GM12873 (cell line): ENCODE measurements around the gene GANC.

Source experiments
- TF ChIP-seq, protein P1 (sequence below): IDR thresholded peaks from 2 replicates; pipeline ENCODE4 v1.5.1; 2012; ENCODE audit warnings: low read depth, mild to moderate bottlenecking, moderate library complexity, low read length, control low read depth; ENCODE audit not compliant: insufficient read depth; ENCODE audit errors: missing control alignments

GANC gene

DNA sequence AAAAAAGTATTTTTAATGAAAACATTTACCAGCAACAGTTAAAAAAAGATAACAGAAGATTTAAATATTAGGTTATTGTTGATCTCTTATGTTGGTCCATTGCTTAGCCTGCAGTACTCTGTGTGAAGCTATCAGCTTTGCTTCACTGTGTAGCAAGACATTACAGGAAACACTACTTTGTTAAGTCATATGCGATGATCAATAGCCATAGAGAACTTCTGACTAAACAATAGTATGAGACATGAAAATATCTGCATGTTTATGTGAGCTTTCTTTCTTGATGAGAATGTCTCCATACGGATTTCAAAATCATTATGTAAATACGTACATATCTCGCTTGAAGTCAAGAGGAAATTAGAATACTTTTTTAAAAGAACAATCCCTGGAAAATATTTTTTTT lies 59.3 kb downstream of the GANC start:
- TF ChIP-seq, protein P1, sequence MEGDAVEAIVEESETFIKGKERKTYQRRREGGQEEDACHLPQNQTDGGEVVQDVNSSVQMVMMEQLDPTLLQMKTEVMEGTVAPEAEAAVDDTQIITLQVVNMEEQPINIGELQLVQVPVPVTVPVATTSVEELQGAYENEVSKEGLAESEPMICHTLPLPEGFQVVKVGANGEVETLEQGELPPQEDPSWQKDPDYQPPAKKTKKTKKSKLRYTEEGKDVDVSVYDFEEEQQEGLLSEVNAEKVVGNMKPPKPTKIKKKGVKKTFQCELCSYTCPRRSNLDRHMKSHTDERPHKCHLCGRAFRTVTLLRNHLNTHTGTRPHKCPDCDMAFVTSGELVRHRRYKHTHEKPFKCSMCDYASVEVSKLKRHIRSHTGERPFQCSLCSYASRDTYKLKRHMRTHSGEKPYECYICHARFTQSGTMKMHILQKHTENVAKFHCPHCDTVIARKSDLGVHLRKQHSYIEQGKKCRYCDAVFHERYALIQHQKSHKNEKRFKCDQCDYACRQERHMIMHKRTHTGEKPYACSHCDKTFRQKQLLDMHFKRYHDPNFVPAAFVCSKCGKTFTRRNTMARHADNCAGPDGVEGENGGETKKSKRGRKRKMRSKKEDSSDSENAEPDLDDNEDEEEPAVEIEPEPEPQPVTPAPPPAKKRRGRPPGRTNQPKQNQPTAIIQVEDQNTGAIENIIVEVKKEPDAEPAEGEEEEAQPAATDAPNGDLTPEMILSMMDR, result no peak

DNA sequence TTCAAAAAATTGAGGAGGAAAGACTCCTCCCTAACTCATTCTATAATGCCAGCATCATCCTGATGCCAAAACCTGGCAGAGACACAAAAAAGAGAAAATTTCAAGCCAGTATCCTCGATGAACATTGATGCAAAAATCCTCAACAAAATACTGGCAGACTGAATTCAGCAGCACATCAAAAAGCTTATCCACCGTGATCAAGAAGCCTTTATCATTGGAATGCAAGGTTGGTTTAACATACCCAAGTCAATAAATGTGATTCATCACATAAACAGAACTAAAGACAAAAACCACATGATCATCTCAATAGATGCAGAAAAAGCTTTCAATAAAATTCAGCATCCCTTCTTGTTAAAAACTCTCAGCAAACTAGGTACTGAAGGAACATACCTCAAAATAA lies 62.1 kb downstream of the GANC start:
- TF ChIP-seq, protein P1, result no peak

DNA sequence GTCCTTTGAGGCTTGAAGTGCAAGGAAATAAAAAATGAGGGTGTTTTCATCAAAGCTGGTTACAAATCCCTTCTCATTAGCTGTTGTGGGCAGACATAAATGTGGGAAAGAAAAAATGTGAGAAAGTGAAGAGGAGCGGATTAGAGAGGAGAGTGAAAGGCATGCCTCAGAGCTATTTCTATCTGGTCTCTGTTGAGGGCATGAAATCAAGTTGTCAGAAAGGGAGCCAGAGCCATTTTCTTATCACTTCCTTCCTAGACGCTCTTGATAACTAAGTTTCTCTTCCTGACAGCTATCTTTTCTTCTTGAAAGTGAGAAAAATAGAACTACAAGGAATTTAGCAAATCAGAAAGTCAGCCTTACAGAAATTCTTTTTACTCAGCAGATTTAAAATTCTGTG lies 65.5 kb downstream of the GANC start:
- TF ChIP-seq, protein P1, result no peak

DNA sequence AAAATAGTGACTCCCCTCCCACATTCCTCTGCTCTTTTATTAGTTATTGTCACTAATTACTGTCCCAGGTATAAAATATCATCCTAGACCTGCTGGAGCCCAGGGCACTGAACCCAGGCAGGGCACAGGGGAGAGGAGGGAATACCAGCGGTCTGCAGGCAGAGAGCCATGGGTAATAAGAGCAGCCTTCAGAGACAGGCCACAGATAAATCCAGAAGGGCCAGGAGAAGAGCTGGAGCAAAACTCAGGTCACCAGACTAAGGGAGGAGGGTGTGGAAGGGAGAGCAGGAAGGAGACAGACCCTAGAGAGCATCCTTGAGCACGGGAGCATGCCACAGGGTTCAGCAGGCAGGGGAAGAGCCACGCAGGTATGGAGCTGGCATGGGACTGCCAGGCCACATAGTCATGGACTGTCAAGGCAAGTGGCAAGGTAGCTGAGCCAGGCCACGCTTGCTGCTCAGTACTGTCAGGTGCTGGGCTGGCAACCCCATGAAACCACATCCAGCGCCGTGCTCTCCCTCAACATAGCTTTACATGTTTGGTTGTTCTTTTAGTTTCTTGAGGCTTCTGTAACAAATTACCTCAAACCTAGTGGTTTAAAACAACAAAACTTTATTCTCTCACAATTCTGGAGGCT lies 70.7 kb downstream of the GANC start:
- TF ChIP-seq, protein P1, result no peak

DNA sequence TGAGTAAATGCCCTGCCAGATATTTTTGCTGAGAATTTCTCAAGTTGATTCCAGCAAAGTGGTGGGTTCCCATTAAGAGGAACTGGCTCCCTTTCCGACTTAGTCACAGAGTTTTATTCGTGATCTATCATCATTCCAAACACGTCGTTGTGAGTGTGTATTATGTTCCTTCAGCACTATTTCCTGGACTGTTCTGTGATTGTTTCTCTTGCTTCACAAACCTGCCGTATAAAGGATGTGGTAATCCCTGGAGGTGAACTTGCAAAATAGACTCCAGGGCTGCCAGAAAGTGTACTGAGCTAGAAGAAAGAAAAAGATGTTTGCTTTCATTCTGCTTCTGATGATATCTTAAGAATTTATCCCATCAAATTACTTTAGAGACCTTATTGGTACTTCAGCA lies 71.8 kb downstream of the GANC start:
- TF ChIP-seq, protein P1, result no peak

DNA sequence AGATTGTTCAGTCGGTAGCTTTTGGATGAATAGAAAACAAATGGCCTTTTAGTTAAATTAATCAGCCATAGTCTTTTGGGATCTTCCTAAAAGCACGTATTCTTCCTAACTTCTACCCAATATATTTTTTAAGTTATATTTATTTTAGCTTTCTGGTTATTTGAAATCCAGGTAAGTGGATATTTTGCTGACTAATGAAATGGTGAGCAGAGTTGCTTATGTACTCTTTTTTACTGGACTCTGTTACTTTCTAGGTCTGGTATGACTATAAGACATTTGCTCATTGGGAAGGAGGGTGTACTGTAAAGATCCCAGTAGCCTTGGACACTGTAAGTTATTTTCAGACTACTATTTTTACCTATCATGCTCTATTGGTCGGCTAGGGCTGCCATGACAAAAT lies 72.5 kb downstream of the GANC start:
- TF ChIP-seq, protein P1, result no peak

DNA sequence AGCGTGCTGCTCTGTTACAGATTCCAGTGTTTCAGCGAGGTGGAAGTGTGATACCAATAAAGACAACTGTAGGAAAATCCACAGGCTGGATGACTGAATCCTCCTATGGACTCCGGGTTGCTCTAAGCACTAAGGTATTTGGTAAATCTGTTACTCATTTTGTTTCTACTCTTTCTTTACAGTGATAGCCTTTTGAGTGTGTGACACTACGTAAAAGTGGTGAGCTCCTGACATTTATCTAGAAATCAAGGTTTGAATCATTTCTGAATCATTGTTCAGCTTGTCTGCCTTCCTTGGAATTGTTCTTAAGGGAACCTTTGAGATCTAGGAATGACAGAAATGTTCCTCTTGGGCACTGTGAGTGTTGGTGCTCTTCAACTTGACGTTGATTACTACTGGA lies 75.1 kb downstream of the GANC start:
- TF ChIP-seq, protein P1, result no peak
